Measurements from ENCODE around the gene LPXN.

LPXN gene

DNA sequence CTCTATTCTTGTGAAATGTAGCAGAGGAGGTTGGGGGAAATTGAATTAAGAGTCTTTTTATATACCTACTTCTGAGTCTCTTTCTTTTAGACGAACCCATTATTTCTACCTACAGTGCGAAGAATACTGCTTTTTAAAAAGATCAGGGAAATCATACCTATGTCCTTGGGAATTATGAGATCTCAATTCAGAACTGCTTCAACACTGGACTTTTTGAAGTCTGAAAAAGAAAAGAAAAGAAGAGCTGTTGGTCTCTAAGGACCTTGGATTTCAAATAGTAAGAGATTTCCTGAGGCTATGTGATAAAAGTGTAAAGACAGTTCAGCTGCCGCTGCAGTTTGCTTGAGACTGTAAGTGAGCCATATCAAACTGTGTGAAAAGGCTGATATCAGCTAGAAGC lies 64.0 kb downstream of the LPXN start:
- no peak for DNase-seq

DNA sequence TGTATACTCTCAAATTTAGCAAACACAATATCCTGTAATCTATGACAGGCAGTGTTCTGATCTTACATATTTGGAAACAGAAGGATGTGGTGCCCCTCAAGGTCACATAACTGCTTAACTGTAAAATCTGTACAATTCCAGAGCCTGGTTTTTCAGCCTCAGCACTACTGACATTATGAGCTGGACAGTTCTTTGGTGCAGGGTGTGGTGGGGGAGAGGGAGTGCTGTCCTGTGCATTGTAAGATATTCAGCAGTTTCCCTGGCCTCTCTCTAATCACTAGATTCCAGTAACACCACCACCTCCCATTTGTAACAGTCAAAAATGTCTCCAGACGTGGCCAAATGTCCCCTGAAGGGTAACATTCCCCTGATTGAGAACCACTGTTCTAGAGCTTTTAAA lies 65.9 kb downstream of the LPXN start:
- DNase-seq: no peak

DNA sequence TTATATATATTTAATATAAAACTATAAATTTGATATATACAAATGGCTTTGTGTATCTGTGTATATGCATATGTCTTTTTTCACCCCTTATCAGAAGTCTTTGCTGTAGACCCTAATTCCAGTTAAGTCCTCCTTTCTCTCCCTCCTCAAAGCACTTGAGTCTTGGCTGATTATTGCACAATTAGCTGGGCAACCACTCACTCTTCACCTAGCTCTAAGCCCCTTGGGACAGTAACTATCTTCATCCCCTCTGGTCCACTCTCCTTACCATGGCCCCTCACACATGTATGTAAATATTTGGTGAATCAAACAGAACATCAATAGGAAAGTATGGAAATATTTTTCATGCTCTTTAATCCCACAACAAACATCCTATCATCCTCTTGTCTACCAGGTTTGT lies 66.8 kb downstream of the LPXN start:
- DNase-seq: no peak

DNA sequence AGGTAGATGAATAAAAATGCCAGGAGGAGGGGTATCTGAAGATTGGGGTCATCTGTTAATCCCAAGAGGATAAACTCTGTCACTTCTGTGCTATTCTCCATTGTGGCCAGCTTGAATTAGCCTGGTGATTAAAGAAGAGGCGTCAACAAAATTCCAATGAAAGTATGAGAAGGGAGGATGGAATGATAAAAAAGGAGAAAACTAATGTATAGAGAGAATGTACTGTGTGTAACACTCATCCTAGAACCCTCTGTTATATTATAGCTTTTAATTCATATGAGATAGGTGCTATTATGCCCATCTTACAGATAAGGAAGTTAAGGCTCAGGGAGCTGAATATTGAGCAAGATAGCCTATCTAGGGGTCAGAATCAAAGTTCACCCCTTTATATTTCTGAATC lies 67.7 kb downstream of the LPXN start, which contains the start of gene OR5B21:
Gene OR5B21, minus strand, starts transcription at position 101 of the 400 bp plus-strand sequence. Its CDS starts 0 bp downstream, at position 101.
- DNase-seq: no peak

DNA sequence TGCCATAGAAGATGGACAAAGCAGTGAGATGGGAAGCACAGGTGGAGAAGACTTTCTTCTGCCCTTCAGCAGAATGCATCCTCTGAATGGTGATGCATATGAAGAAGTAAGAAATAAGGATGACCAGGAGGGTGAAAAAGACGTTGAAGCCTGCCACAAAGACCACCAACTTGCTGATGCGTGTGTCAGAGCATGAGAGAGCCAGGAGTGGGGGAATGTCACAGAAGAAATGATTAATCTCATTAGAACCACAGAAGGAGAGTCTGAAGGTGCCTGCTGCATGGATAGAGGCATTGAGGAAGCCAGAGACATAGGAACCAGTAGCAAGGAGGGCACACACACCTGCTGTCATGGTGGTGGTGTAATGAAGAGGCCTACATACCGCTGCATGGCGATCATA lies 68.3 kb downstream of the LPXN start:
- DNase-seq: no peak

DNA sequence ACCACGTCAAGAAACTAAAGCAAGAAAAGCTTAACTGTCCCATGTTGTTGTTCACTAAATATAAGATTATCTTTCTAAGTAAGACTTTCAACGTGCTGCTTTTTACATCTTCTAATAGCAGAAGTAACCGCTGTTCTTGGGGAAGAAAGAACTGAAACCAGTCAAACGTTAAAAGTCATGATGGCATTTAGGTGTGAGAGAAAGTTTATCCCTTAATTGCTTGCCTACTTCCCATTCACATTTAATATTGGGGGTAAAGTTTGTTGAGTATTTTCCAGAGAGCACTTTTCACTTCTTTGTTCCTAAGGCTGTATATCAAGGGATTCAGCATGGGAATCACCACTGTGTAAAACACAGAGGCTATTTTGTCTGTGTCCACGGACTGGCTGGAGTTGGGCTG lies 68.7 kb downstream of the LPXN start:
- no peak for DNase-seq

DNA sequence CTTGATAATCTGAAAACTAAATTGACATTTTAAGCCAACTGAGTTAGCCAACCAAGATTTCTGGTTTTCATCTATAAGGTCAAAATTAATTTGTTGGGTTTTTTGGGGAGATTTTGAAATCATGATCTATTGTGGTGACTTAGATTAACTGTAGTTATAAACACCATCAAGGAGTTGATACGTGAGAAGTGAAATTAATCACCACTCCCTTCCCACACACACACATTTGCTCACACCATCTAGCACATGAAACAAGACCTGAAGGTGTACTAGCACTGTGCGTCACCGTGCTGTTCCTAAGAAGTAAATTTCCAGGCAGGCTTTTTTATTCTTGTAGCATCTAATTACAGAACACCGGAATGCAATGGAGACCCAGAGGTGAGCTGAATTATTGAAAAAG lies 69.8 kb downstream of the LPXN start:
- DNase-seq: no peak

DNA sequence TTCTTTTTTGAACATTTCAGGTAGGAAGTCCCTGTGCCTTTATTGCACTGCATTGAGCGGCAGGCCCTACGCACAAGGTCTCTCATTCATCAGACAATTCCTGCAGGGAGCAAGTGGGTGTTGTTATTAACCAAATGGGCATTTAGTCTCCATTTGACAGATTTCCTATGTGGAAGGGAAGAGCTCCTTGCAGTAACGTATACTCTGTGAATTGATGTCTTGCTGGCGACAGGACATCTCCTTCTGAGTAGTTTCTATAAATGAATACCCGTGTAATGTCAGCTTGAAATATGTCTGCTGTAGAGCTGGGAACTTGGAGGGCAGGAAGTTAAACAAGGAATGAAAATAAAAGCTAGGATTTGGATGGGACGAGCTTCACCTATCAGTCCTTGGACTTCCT lies 71.4 kb downstream of the LPXN start:
- no peak for DNase-seq

DNA sequence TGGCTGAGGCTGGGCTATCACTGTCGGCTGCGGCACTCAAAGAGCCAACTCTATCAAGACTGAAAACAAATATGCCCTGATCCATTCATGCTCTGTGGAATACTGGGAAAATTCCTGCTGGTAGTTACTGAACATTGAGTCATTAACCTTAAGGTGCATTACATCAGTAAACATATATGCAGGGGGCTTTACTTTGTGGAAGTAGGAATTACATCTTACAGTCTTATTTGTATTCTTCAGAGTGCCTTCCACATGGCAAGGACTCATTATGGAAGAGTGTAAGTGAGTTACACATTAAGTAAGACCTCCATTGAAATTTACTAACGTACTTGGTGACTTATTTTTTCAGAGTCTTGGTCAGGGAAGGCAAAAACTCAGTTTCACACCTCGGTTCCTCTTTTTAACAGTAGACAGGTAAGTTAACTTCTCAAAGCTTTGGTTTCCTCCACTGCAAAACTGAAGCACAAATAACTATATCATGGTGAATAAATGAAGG lies 72.2 kb downstream of the LPXN start:
- DNase-seq: no peak

DNA sequence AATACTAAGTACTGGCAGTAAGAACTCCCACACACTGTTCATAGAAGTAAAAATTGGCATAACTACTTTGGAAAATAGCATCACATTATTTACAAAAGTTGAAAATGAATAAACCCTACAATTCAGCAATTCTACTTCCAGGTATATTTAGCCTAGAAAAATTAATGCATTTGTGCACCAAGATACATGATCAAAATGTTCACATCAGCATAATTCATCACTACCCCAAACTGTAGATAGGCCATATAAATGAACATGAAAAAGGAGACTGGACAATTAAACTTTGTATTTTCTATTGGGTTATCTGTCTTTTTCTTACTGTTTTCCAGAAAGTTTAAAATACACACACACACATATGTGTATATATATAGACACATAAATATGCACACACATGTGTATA lies 73.7 kb downstream of the LPXN start:
- DNase-seq: no peak

DNA sequence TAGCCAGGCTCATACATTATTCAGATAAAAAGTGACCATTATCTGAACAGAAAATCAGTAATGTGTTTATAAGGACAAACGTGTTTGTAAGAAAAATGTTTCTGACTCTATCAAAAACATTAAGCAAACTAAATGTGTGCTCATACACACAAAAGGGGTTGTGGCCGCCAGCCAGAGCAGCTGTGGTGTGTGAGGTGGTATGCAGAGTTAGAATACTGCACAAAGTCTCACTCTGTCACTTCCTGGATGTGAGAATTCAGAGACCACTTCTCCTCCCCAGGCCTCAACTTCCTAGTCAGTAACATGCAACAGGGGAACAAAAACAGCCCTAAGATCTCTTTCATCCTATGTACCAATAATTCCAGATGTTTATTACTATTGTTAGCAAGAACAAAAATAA lies 77.2 kb downstream of the LPXN start:
- DNase-seq: no peak

DNA sequence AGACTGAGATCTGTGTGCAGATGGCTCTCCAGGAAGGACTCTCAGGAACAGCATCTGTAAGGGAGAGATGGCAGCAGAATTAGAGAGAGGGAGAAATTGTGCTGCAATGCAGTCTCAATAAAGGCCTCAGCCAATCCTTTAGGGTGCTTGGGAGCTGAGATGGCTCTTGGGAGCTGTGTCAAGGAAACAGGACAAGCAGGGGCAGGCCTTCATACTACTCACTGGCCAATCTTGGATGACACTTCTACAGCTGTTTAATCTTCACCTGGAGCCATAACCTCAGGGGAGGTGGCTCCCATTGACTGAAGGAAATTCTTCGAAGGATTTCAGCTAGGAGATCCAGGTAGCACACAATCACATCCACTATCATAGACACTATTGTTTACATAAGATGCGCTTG lies 77.7 kb downstream of the LPXN start:
- DNase-seq: no peak

DNA sequence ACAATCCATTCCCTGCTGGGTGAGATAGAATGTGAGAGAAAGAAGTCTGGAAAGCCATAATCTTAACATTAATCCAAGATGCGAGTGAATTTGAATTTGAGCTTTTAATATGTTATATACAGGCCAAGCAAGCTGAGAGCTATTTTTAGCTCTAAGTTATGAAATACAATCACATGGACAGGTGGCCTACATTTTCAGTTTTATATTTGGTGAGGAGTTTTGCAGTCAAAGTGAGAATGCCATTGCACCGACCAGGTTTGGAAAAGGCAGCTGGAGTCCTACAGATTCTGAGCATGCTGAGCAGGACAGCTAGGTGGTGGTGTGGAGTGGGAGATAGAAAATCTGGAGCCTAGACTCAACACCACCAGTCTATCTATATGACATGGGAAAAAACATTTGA lies 79.8 kb downstream of the LPXN start:
- DNase-seq: no peak

DNA sequence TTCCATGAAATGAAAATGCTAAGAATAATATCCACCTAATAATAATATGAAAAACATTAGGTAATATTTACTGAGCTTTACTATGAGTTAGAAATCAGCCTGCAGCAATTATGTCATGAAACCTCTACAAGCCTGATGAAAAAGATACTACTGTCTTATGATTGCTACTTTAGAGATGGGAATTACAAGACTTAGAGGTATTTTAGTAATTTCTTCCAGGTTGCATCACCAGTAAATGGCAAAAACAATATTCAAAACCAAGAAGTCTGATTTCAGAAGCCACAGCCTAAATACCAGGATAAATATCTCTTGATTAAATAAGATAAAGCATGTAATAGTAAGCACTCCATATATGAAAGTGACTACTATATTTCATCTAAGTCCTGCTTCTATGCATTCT lies 81.6 kb downstream of the LPXN start:
- DNase-seq: no peak

DNA sequence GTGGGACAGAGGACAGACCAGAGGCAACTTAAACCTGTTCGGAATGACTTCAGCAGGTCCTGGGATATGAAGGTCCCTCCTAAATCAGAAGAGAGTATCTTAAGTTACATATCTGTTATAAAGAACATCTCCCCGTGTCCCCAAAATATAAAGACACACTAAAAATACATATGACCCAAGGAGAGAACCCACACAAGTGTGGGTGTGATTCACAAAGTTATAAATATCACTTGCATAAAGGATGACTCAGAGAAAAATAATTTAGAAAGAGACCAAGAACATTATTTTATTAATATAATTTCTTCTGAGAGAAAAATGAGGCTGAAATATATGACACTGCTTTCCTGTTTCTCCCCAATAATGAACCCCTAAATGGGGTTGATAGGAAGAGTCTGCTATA lies 82.0 kb downstream of the LPXN start:
- no peak for DNase-seq

DNA sequence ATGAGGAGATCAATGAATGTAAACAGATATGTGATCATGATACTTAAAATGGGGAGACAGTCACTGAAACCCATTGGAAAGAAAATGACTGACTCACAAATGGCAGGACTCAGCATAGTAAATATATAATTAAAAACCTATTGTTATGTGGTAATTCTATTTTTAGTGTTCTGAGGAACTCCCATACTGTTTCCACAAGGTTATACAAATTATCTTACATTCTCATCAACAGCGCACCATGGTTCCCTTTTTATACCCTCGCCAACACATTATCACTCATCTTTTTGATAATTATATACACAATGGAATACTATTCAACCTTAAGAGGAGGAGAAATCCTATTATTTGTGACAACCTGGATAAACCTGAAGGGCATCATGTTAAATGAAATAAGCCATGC lies 84.8 kb downstream of the LPXN start:
- DNase-seq: no peak

DNA sequence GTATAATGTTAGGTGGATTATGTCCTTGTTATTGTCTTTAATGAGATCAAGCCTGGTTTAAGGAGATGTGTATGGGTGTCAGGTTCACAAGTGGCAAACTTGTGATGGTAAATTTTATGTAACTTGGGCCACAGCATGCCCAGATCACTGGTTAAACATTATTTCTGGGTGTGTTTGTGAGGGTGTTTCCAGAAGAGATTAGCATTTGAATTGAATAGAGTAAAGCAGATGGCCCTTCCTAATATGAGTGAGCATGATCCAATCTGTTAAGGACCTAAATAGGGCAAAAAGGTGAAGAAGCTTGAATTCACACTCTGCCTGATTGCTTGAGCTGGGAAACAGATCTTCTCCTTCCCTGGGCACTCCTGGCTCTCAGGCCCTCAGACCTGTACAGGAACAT lies 88.5 kb downstream of the LPXN start:
- DNase-seq: no peak

DNA sequence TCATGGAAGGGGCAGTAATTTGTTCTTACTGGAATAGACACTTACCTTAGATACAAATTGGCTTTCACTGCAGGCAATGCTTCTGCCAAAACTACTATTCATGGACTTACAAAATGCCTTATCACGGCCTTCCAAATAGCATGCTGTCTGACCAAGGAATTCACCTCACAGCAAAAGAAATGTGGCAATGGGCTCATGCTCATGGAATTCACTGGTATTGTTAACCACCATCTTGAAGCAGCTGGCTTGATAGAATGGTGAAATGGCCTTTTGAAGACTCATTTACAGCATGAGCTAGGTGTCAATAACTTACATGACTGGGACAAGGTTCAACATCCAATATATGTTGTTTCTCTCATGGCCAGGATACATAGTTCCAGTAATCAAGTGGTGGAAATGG lies 89.7 kb downstream of the LPXN start:
- no peak for DNase-seq
